SJCRH30 (cell line): ENCODE measurements around the gene OR10V1. TPM values are rescaled to one million over a fixed set of nuclear protein-coding genes. Genes with fewer than 3 reads are reported as not detected.

ENCODE experiments used
- DNase-seq, 2 experiments: peaks; one replicate each; pipeline ENCODE4 v3.0.0-alpha.2; 2015 to 2020
- H3K27ac ChIP-seq: fragments of 250-450 bp; sonication (Bioruptor Pico); 2 replicates; pipeline ENCODE4 v1.5.1; 2020; ENCODE audit warnings: mild to moderate bottlenecking, moderate library complexity
- H3K27me3 ChIP-seq: fragments of 250-450 bp; sonication (Bioruptor Pico); 2 replicates; pipeline ENCODE4 v1.5.1; 2020; ENCODE audit warnings: mild to moderate bottlenecking, moderate library complexity
- H3K36me3 ChIP-seq: fragments of 250-450 bp; sonication (Bioruptor Pico); 2 replicates; pipeline ENCODE4 v1.5.1; 2020; ENCODE audit warnings: mild to moderate bottlenecking, moderate library complexity
- H3K4me1 ChIP-seq: fragments of 250-450 bp; sonication (Bioruptor Pico); 2 replicates; pipeline ENCODE4 v1.5.1; 2020; ENCODE audit warnings: mild to moderate bottlenecking, moderate library complexity
- H3K4me3 ChIP-seq: fragments of 250-450 bp; sonication (Bioruptor Pico); 2 replicates; pipeline ENCODE4 v1.5.1; 2020; ENCODE audit warnings: mild to moderate bottlenecking, moderate library complexity
- H3K9me3 ChIP-seq: fragments of 250-450 bp; sonication (Bioruptor Pico); replicated peaks from 2 replicates; pipeline ENCODE4 v1.5.1; 2020; ENCODE audit warnings: mild to moderate bottlenecking, moderate library complexity
- total RNA-seq: library from RNA; depleted of rRNA; stranded (reverse); fragments of >200 nt; shearing (Covaris generic); gene quantifications from 2 replicates; pipeline ENCODE4 v1.2.3, GENCODE V29; 2014; rRNA removed

OR10V1 gene, protein sequence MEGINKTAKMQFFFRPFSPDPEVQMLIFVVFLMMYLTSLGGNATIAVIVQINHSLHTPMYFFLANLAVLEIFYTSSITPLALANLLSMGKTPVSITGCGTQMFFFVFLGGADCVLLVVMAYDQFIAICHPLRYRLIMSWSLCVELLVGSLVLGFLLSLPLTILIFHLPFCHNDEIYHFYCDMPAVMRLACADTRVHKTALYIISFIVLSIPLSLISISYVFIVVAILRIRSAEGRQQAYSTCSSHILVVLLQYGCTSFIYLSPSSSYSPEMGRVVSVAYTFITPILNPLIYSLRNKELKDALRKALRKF
- total RNA-seq, result not detected in 2 replicates

DNA sequence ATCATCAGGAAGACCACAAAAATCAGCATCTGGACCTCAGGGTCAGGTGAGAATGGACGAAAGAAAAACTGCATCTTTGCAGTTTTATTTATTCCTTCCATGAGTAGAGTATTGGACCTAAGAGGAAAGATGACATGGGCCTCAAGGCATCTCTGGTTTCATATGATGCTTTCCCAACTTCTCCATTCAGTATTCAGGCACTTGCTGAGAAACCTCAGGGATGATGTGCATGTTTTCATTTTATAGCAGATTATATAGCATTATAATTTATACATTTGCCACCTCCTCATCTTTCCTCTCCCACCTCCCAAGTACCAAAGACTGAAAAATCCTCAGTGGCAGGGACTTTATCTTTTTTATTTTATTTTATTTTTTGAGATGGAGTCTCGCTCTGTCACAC is at the start of gene OR10V1:
OR10V1 (minus strand) TSS at position 101 of the 400 bp plus-strand sequence; CDS start at position 101, 0 bp downstream.
- no peaks in the 10 kb centered on the region for H3K9me3 ChIP-seq
- H3K27ac ChIP-seq, result no peak within 1 kb of the TSS
- no peak within 1 kb of the TSS for H3K4me3 ChIP-seq
- no peaks in the 10 kb centered on the region for H3K27me3 ChIP-seq
- no peaks in the 10 kb centered on the region for H3K4me1 ChIP-seq
- no peaks in the 10 kb centered on the region for H3K36me3 ChIP-seq
- DNase-seq, result no peak

GRCh38 chr11:59761993-59762392 is 48.3 kb upstream of the OR10V1 start:
- H3K36me3 ChIP-seq, result 0 out of 2 replicates have a peak, but pooled peaks cover 2% of the 10 kb centered on the region
- no peaks in the 10 kb centered on the region for H3K9me3 ChIP-seq
- H3K4me1 ChIP-seq, result no peaks in the 10 kb centered on the region
- H3K27ac ChIP-seq, result no peak overlapping the region
- H3K4me3 ChIP-seq, result no peak overlapping the region
- no peaks in the 10 kb centered on the region for H3K27me3 ChIP-seq
- DNase-seq, result no peak

- no peak overlapping the region for H3K27ac ChIP-seq
- peaks cover 6% of the 10 kb centered on the region for H3K4me1 ChIP-seq
- H3K27me3 ChIP-seq, result no peaks in the 10 kb centered on the region
- H3K36me3 ChIP-seq, result 0 out of 2 replicates have a peak, but pooled peaks cover 2% of the 10 kb centered on the region
- H3K4me3 ChIP-seq, result no peak overlapping the region
- no peak for DNase-seq
- H3K9me3 ChIP-seq, result no peaks in the 10 kb centered on the region
Measured at GRCh38 chr11:59760771-59761170, 47.1 kb upstream of the OR10V1 start.

- no peak for DNase-seq
- H3K27ac ChIP-seq, result no peak overlapping the region
Measured at GRCh38 chr11:59759900-59760299, 46.3 kb upstream of the OR10V1 start.

DNA sequence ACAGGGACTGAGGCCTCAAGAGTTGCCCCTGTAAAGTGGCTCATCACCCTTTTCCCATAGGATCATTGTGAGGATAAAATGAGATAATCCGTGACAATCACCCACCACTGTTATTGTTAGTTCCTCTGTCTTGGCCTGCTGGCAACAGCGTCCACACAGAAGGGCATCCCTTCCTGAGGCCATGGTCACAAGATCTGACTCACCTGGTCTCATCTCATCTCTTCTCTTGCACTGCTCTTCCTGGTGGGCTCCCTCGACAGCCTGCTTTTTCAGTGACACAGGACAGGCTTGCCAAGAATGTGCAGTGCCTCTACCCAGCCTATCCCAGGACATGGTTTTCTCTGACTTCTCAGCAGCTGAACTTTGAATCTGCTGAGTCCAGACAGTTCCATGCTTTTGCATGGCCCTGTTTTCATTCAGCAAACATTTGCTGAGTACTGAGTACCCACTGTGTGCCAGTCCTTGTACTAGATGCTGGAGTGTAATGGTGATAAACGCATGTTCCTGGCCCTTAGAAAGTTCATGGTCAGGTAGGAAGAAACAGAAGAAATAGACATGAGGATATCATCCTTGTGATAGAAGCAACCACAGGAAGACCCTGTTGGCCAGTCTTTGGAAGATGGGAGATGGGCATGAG is 44.9 kb upstream of the OR10V1 start:
- no peaks in the 10 kb centered on the region for H3K9me3 ChIP-seq
- DNase-seq, result no peak
- no peaks in the 10 kb centered on the region for H3K27me3 ChIP-seq
- no peak overlapping the region for H3K4me3 ChIP-seq
- H3K4me1 ChIP-seq, result peaks cover 6% of the 10 kb centered on the region
- 0 out of 2 replicates have a peak, but pooled peaks cover 2% of the 10 kb centered on the region for H3K36me3 ChIP-seq
- H3K27ac ChIP-seq, result no peak overlapping the region

More at GRCh38 chr11:59759900-59760299, 46.3 kb upstream of the OR10V1 start:
- 0 out of 2 replicates have a peak, but pooled peaks cover 2% of the 10 kb centered on the region for H3K36me3 ChIP-seq
- H3K4me3 ChIP-seq, result no peak overlapping the region
- peaks cover 6% of the 10 kb centered on the region for H3K4me1 ChIP-seq
- no peaks in the 10 kb centered on the region for H3K27me3 ChIP-seq
- no peaks in the 10 kb centered on the region for H3K9me3 ChIP-seq

- Histone ChIP-seq H3K4me1 (peaks cover 6% of the 10 kb centered on the region), H3K4me3 (no peak overlapping the region), H3K27me3 (no peaks in the 10 kb centered on the region), H3K9me3 (no peaks in the 10 kb centered on the region), H3K27ac (no peak overlapping the region), H3K36me3 (0 out of 2 replicates have a peak, but pooled peaks cover 2% of the 10 kb centered on the region)
- DNase-seq, result no peak
Measured at GRCh38 chr11:59756845-59757244, 43.2 kb upstream of the OR10V1 start.

DNA sequence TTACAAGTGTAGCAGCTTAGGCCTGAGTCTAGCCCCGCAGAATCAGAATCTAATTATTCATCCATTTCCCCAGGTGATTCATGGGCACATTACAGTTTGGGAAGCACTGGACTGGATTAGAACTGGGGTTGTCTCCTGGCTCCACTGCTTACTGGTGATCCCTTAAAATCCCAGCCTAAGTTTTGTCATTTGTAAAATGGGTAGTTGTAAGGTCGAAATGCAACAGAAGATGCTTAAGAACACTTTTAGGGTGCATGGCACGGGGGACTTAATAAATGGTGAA is 42.9 kb upstream of the OR10V1 start:
- H3K4me1 ChIP-seq, result peaks cover 6% of the 10 kb centered on the region
- DNase-seq, result no peak
- H3K36me3 ChIP-seq, result 0 out of 2 replicates have a peak, but pooled peaks cover 2% of the 10 kb centered on the region
- H3K4me3 ChIP-seq, result peak overlapping the region; percentile 85; the same call in 1 of the 2 replicates
- H3K9me3 ChIP-seq, result no peaks in the 10 kb centered on the region
- H3K27ac ChIP-seq, result no peak overlapping the region
- H3K27me3 ChIP-seq, result no peaks in the 10 kb centered on the region

GRCh38 chr11:59755701-59756557 is 42.3 kb upstream of the OR10V1 start:
- peak overlapping the region; percentile 53 for H3K27ac ChIP-seq
- DNase-seq, result peak; percentile 56 to 65
- no peaks in the 10 kb centered on the region for H3K27me3 ChIP-seq
- H3K4me3 ChIP-seq, result peak overlapping the region; percentile 85
- H3K9me3 ChIP-seq, result no peaks in the 10 kb centered on the region
- H3K36me3 ChIP-seq, result 0 out of 2 replicates have a peak, but pooled peaks cover 2% of the 10 kb centered on the region
- H3K4me1 ChIP-seq, result peaks cover 6% of the 10 kb centered on the region

GRCh38 chr11:59754859-59755700 is 41.4 kb upstream of the OR10V1 start, which contains the start of gene STX3:
TSS of gene STX3 (plus strand) at chr11:59755376. CDS start at chr11:59755606, 230 bp downstream.
- peak; percentile 56 to 67 for DNase-seq
- H3K4me1 ChIP-seq, result peaks cover 6% of the 10 kb centered on the region
- no peaks in the 10 kb centered on the region for H3K27me3 ChIP-seq
- no peaks in the 10 kb centered on the region for H3K36me3 ChIP-seq
- H3K4me3 ChIP-seq, result peak within 1 kb of the TSS; percentile 85
- H3K27ac ChIP-seq, result peak within 1 kb of the TSS; percentile 53
- no peaks in the 10 kb centered on the region for H3K9me3 ChIP-seq

DNA sequence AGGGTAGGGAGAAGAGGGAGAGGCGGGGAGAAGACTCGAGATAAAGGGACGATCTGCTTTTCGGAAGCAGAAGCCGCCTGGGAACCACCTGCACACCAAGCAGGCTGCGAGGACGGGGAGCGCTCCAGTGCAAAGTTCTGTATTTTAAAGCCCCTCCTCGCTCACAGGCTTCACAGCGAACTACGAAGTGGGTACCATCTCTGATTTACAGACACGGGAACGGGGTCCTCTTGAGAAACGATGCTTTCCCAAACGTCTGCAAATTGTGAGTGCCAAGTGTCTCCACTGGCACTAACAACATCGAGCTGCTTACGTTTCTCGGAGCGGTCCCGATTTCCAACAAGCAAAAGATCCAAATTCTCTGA is 40.8 kb upstream of the OR10V1 start:
- no peak overlapping the region; the same call in 1 of the 2 replicates for H3K27ac ChIP-seq
- H3K27me3 ChIP-seq, result no peaks in the 10 kb centered on the region
- peaks cover 6% of the 10 kb centered on the region for H3K4me1 ChIP-seq
- no peaks in the 10 kb centered on the region for H3K9me3 ChIP-seq
- peak; percentile 14 to 36 for DNase-seq
- peak overlapping the region; percentile 85 for H3K4me3 ChIP-seq
- no peaks in the 10 kb centered on the region for H3K36me3 ChIP-seq

GRCh38 chr11:59753650-59754493 is 40.2 kb upstream of the OR10V1 start:
- peak; percentile 74 to 87 for DNase-seq
- no peaks in the 10 kb centered on the region for H3K36me3 ChIP-seq
- H3K9me3 ChIP-seq, result no peaks in the 10 kb centered on the region
- no peak overlapping the region for H3K27ac ChIP-seq
- peak overlapping the region; percentile 85 for H3K4me3 ChIP-seq
- H3K27me3 ChIP-seq, result no peaks in the 10 kb centered on the region
- peaks cover 6% of the 10 kb centered on the region for H3K4me1 ChIP-seq

DNA sequence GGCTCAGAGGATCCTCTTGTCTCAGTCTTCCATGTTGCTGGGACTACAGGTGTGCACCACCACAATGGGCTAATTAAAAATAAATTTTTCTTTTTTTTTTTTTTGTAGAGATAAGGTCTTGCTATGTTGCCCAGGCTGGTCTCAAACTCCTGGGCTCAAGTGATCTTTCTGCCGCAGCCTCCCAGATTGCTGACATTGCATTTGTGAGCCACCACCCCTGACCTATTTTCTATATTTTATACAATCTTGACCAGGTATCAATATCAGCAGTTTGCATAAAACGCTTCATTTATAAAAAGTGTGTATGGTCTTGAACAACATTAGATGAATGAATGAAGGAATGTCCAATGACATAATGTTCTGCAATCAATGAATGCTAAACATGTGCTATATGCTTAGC is 32.5 kb upstream of the OR10V1 start:
- no peaks in the 10 kb centered on the region for H3K36me3 ChIP-seq
- H3K4me1 ChIP-seq, result no peaks in the 10 kb centered on the region
- H3K27me3 ChIP-seq, result no peaks in the 10 kb centered on the region
- no peak for DNase-seq
- no peak overlapping the region for H3K4me3 ChIP-seq
- no peak overlapping the region for H3K27ac ChIP-seq
- H3K9me3 ChIP-seq, result no peaks in the 10 kb centered on the region

DNA sequence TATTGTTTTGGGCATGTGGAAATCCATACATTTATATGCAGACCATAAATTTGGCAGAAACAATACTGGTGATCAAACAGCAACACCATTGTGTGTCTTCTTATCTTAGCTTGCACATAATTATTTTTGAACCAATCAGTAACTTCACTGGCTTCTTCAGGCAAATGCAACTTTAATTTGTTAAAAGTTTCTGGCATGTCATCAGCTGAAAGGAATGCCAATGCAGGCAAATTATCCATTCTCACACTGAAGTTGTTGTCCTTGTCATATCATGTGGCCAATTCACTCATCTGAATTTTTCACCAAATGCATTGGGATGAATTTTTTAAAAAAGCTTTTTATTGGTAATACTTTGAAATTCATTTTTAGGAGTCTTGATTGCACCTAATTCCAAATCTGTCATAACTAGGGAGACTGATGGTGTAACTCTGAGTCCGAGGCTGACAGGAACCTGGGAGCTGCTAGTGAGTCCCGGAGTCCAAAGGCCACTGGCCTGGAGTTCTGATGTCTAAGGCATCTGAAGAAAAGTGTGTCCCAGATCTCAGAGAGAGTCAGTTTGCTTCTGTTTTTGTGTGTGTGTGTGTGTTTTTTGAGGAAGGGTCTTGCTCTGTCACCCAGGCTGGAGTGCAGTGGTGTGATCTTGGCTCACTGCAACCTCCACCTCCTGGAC is 17.4 kb upstream of the OR10V1 start:
- Histone ChIP-seq H3K36me3 (no peaks in the 10 kb centered on the region), H3K27ac (no peak overlapping the region), H3K27me3 (no peaks in the 10 kb centered on the region), H3K4me3 (no peak overlapping the region), H3K4me1 (no peaks in the 10 kb centered on the region), H3K9me3 (no peaks in the 10 kb centered on the region)
- DNase-seq, result no peak
